ENCODE data around the gene FRMD4A.

Gene FRMD4A

GRCh38 chr10:14282276-14282675, 48.4 kb downstream of the FRMD4A start:
- Histone ChIP-seq H3K9me2 (replicated peaks; ENCODE audit: control insufficient read depth, low read length) (no peaks in the 10 kb centered on the region), H3K27ac (ENCODE audit: low read depth, low read length) (no peak overlapping the region), H4K20me1 (ENCODE audit: control insufficient read depth, insufficient read depth, low read depth, low read length) (no peaks in the 10 kb centered on the region), H3K27me3 (ENCODE audit: control insufficient read depth, low read length) (peaks cover 4% of the 10 kb centered on the region; the same call in 1 of the 2 replicates), H3K4me2 (ENCODE audit: low read length) (no peak overlapping the region), H3K9me3 (ENCODE audit: control insufficient read depth, insufficient read depth, low read length) (no peaks in the 10 kb centered on the region), H3K79me2 (ENCODE audit: control insufficient read depth, low read length) (no peaks in the 10 kb centered on the region), H3F3A (ENCODE audit: control insufficient read depth, insufficient read depth) (no peaks in the 10 kb centered on the region), H3K36me3 (ENCODE audit: control insufficient read depth, low read length) (no peaks in the 10 kb centered on the region), H3K4me3 (ENCODE audit: low read length) (no peak overlapping the region), H3K4me1 (ENCODE audit: control insufficient read depth, low read length) (no peaks in the 10 kb centered on the region)
- TF ChIP-seq EZH2phosphoT487 (IDR thresholded peaks at IDR 0.05; ENCODE audit: borderline replicate concordance, low read length), result no peak
- TF ChIP-seq, protein P1, sequence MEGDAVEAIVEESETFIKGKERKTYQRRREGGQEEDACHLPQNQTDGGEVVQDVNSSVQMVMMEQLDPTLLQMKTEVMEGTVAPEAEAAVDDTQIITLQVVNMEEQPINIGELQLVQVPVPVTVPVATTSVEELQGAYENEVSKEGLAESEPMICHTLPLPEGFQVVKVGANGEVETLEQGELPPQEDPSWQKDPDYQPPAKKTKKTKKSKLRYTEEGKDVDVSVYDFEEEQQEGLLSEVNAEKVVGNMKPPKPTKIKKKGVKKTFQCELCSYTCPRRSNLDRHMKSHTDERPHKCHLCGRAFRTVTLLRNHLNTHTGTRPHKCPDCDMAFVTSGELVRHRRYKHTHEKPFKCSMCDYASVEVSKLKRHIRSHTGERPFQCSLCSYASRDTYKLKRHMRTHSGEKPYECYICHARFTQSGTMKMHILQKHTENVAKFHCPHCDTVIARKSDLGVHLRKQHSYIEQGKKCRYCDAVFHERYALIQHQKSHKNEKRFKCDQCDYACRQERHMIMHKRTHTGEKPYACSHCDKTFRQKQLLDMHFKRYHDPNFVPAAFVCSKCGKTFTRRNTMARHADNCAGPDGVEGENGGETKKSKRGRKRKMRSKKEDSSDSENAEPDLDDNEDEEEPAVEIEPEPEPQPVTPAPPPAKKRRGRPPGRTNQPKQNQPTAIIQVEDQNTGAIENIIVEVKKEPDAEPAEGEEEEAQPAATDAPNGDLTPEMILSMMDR (IDR thresholded peaks at IDR 0.05; ENCODE audit: low read depth, low read length, poor library complexity, severe bottlenecking), result no peak

DNA sequence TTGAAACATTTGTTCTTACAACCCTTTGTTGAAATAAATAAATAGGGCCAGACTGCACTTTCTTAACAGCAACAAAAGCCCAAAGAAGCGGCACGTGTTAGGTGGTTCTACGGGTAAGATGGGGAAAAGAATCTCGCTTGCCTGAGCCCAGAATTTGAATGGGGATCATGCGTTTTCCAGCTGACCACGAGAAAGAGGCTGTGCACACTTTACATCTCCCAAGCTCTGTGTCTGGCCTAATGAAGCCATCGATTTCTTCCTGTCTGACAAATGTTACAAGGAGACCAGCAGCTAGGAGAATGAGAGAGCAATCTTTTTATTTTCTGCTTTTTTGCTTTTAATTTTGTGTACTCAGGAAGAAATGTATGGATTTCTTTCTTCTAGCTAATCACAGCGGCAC, 52.2 kb downstream of the FRMD4A start:
- Histone ChIP-seq H3K4me1 (ENCODE audit: control insufficient read depth, low read length) (no peaks in the 10 kb centered on the region), H3K79me2 (ENCODE audit: control insufficient read depth, low read length) (no peaks in the 10 kb centered on the region), H4K20me1 (ENCODE audit: control insufficient read depth, insufficient read depth, low read depth, low read length) (no peaks in the 10 kb centered on the region), H3K27ac (ENCODE audit: low read depth, low read length) (no peak overlapping the region), H3F3A (ENCODE audit: control insufficient read depth, insufficient read depth) (no peaks in the 10 kb centered on the region), H3K4me3 (ENCODE audit: low read length) (no peak overlapping the region), H3K9me2 (replicated peaks; ENCODE audit: control insufficient read depth, low read length) (no peaks in the 10 kb centered on the region), H3K4me2 (ENCODE audit: low read length) (no peak overlapping the region), H3K9me3 (ENCODE audit: control insufficient read depth, insufficient read depth, low read length) (no peaks in the 10 kb centered on the region), H3K27me3 (ENCODE audit: control insufficient read depth, low read length) (peaks cover 4% of the 10 kb centered on the region; the same call in 1 of the 2 replicates), H3K36me3 (ENCODE audit: control insufficient read depth, low read length) (no peaks in the 10 kb centered on the region)
- TF ChIP-seq, protein P1 (IDR thresholded peaks at IDR 0.05; ENCODE audit: low read depth, low read length, poor library complexity, severe bottlenecking), result no peak
- no peak for TF ChIP-seq EZH2phosphoT487 (IDR thresholded peaks at IDR 0.05; ENCODE audit: borderline replicate concordance, low read length)

GRCh38 chr10:14276210-14276609, 54.5 kb downstream of the FRMD4A start:
- H3K9me2 ChIP-seq (replicated peaks; ENCODE audit: control insufficient read depth, low read length), result no peaks in the 10 kb centered on the region
- H3K4me1 ChIP-seq (ENCODE audit: control insufficient read depth, low read length), result no peaks in the 10 kb centered on the region
- peaks cover 4% of the 10 kb centered on the region; the same call in 1 of the 2 replicates for H3K27me3 ChIP-seq (ENCODE audit: control insufficient read depth, low read length)
- H3K4me3 ChIP-seq (ENCODE audit: low read length), result no peak overlapping the region
- H4K20me1 ChIP-seq (ENCODE audit: control insufficient read depth, insufficient read depth, low read depth, low read length), result no peaks in the 10 kb centered on the region
- H3F3A ChIP-seq (ENCODE audit: control insufficient read depth, insufficient read depth), result no peaks in the 10 kb centered on the region
- TF ChIP-seq, protein P1 (IDR thresholded peaks at IDR 0.05; ENCODE audit: low read depth, low read length, poor library complexity, severe bottlenecking), result no peak
- no peak for TF ChIP-seq EZH2phosphoT487 (IDR thresholded peaks at IDR 0.05; ENCODE audit: borderline replicate concordance, low read length)
- H3K36me3 ChIP-seq (ENCODE audit: control insufficient read depth, low read length), result no peaks in the 10 kb centered on the region
- H3K27ac ChIP-seq (ENCODE audit: low read depth, low read length), result no peak overlapping the region
- no peak overlapping the region for H3K4me2 ChIP-seq (ENCODE audit: low read length)
- no peaks in the 10 kb centered on the region for H3K9me3 ChIP-seq (ENCODE audit: control insufficient read depth, insufficient read depth, low read length)
- no peaks in the 10 kb centered on the region for H3K79me2 ChIP-seq (ENCODE audit: control insufficient read depth, low read length)
